GM13976 (cell line): ENCODE data around the gene KMT2B.

Source experiments
- DNase-seq: peaks from one replicate; pipeline ENCODE4 v3.0.0; 2012; ENCODE audit warnings: low spot score
- CTCF ChIP-seq: IDR thresholded peaks from 2 replicates; pipeline ENCODE4 v1.5.1; 2012; ENCODE audit warnings: borderline replicate concordance, mild to moderate bottlenecking; ENCODE audit not compliant: insufficient read depth; ENCODE audit errors: extremely low read depth, missing control alignments, control extremely low read depth
- in situ Hi-C: fragments of 300-500 bp; cut with MboI; formaldehyde crosslinking; loops from one replicate; pipeline ENCODE4 v1.12.0; 2022; ENCODE audit warnings: low sequenced_read_pairs, mixed read lengths, inconsistent platforms; ENCODE audit not compliant: unreplicated experiment

KMT2B gene

GRCh38 chr19:35696835-35697234 lies 21.0 kb upstream of the KMT2B start:
- in situ Hi-C loops: no loop called here
- no peak for TF ChIP-seq CTCF
- peak; percentile 65 for DNase-seq

- no peak for TF ChIP-seq CTCF
- DNase-seq: peak; percentile 95
- in situ Hi-C loops: loop anchor here (10.0 kb wide), 1 partner anchor 222 kb away; no protein-coding TSS in a partner anchor
These were observed 15.4 kb upstream of the KMT2B start for GRCh38 chr19:35702223-35703012.

- in situ Hi-C loops: loop anchor here (10.0 kb wide), 1 partner anchor 221 kb away; no protein-coding TSS in a partner anchor
- DNase-seq: no peak
- TF ChIP-seq CTCF: no peak
These were observed 14.5 kb upstream of the KMT2B start for GRCh38 chr19:35703343-35703742.

- in situ Hi-C loops: loop anchor here (10.0 kb wide), 1 partner anchor 221 kb away; no protein-coding TSS in a partner anchor
- TF ChIP-seq CTCF: no peak
- DNase-seq: peak; percentile 37
These were observed 13.6 kb upstream of the KMT2B start, which contains the start of gene ZBTB32 for GRCh38 chr19:35704218-35704617. Gene ZBTB32 (plus strand): TSS chr19:35704558. CDS start chr19:35714627, 10,069 bp downstream.

DNA sequence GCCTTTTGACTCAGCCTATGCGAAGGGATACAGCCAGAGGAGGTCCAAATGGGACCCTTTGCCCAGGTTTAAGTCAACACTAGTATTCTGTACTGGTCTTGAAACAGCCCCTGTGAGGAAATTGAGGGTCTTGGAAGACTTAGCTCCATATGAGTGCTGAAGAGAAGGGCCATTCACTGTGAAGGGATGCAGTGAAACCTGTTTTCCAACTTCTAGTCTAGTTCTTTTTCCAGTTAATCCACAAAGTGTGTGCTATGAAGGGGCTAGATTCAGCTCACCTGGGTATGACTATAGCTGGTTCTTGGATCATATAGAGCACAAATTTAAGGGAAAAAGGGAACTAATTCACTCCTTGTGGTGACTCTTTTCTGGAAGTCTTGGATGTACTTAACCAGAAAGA lies 9.4 kb upstream of the KMT2B start:
- TF ChIP-seq CTCF: no peak
- in situ Hi-C loops: loop anchor here (10.0 kb wide), 1 partner anchor 216 kb away; no protein-coding TSS in a partner anchor
- no peak for DNase-seq

- in situ Hi-C loops: no loop called here
- no peak for TF ChIP-seq CTCF
- peak; percentile 70 for DNase-seq
These were observed 6.7 kb upstream of the KMT2B start for GRCh38 chr19:35710784-35711723.
